Esophagus squamous epithelium (tissue), 4 donors: ENCODE data around the gene POLDIP3.

Experiments
- CTCF ChIP-seq, 6 experiments: fragments of 450-650 bp in 4 of 6; fragments of 200-600 bp in 2 of 6; sonication (generic) in 2 of 6; IDR thresholded peaks; one replicate each; pipeline ENCODE4 v1.5.1; 2016 to 2019; ENCODE audit warnings: antibody characterized with exemption in 6 of 6, mild to moderate bottlenecking in 4 of 6, moderate library complexity in 4 of 6
- POLR2A ChIP-seq, 4 donors: fragments of 450-650 bp; IDR thresholded peaks; one replicate each; pipeline ENCODE4 v1.6.1; 2017; ENCODE audit warnings: antibody characterized with exemption in 4 of 4, mild to moderate bottlenecking in 4 of 4, moderate library complexity in 3 of 4

- TF ChIP-seq CTCF (IDR thresholded peaks at IDR 0.05) = no peak
- no peak for TF ChIP-seq POLR2A (IDR thresholded peaks at IDR 0.05)
Observed at GRCh38 chr22:42656578-42656977, 41.9 kb upstream of the POLDIP3 start.
